ENCODE measurements around the gene PCDH7. TPM values are rescaled to one million over a fixed set of nuclear protein-coding genes. Genes with fewer than 3 reads are reported as not detected.

The PCDH7 gene
- total and polyA plus RNA-seq, 2 donors: 45.3 to 121 TPM

DNA sequence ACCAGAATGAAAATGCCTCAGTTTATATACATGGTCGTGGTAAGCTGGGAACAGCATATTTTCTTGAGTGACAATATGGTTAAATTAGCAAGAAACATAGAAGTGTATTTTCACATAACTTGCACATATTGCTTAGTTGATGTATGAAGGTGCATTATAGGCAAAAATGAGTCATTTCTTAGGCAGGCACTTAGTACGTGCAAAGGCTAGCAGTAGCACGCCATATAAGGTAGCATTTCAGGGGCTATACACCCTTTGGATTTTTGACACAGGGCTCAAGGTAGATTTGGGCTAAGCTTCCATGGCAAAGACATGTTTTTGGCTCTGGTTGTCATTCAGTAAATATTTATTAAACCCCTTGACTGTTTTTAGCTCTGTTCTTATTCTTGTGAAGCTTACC, 33.1 kb downstream of the PCDH7 start:
- WGBS: 46% methylated on average over 3 of the region's 3 CpGs
- Histone ChIP-seq H3K4me3 (ENCODE audit: low read depth, low read length) (no peak overlapping the region), H3K27ac (ENCODE audit: low read depth) (no peak overlapping the region), H3K4me1 (ENCODE audit: insufficient read depth) (peaks cover 1% of the 10 kb centered on the region), H3K36me3 (ENCODE audit: insufficient read depth) (no peaks in the 10 kb centered on the region)
- DNase-seq (ENCODE audit: extremely low spot score): no peak

GRCh38 chr4:30754021-30754420, 33.9 kb downstream of the PCDH7 start:
- WGBS: 91% methylated on average over 3 of the region's 3 CpGs
- no peak for DNase-seq (ENCODE audit: extremely low spot score)
- H3K4me3 ChIP-seq (ENCODE audit: low read depth, low read length): no peak overlapping the region
- H3K36me3 ChIP-seq (ENCODE audit: insufficient read depth): no peaks in the 10 kb centered on the region
- H3K4me1 ChIP-seq (ENCODE audit: insufficient read depth): peaks cover 1% of the 10 kb centered on the region
- no peak overlapping the region for H3K27ac ChIP-seq (ENCODE audit: low read depth)

DNA sequence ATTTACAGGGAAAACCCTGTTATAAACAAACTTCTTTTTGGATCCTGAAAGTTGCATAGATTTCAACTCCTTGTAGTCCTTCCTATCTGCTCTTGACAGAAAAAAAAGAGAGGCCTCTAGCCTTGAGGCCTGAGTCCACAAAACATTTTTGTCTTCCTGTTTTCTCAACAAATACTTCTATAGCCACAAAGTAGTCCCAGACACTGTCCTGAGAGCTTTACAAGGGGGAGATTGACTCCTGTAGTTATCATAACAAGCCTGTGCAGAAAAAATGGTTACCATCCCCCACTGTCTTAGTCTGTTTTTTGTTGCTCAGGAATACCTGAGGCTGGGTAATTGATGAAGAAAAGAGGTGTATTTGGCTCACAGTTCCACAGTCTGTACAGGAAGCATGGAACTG, 35.2 kb downstream of the PCDH7 start:
- no peak for DNase-seq (ENCODE audit: extremely low spot score)
- Histone ChIP-seq H3K4me3 (ENCODE audit: low read depth, low read length) (no peak overlapping the region), H3K27ac (ENCODE audit: low read depth) (no peak overlapping the region), H3K36me3 (ENCODE audit: insufficient read depth) (no peaks in the 10 kb centered on the region), H3K4me1 (ENCODE audit: insufficient read depth) (peaks cover 1% of the 10 kb centered on the region)

GRCh38 chr4:30756553-30756952, 36.4 kb downstream of the PCDH7 start:
- Histone ChIP-seq H3K27ac (ENCODE audit: low read depth) (no peak overlapping the region), H3K36me3 (ENCODE audit: insufficient read depth) (no peaks in the 10 kb centered on the region), H3K4me3 (ENCODE audit: low read depth, low read length) (no peak overlapping the region), H3K4me1 (ENCODE audit: insufficient read depth) (peaks cover 1% of the 10 kb centered on the region)
- 91% methylated on average over 3 of the region's 3 CpGs for WGBS
- no peak for DNase-seq (ENCODE audit: extremely low spot score)

- peaks cover 1% of the 10 kb centered on the region for H3K4me1 ChIP-seq (ENCODE audit: insufficient read depth)
- no peak overlapping the region for H3K27ac ChIP-seq (ENCODE audit: low read depth)
- 83% methylated on average over 6 of the region's 6 CpGs for WGBS
Observed at GRCh38 chr4:30757357-30757756, 37.2 kb downstream of the PCDH7 start.

DNA sequence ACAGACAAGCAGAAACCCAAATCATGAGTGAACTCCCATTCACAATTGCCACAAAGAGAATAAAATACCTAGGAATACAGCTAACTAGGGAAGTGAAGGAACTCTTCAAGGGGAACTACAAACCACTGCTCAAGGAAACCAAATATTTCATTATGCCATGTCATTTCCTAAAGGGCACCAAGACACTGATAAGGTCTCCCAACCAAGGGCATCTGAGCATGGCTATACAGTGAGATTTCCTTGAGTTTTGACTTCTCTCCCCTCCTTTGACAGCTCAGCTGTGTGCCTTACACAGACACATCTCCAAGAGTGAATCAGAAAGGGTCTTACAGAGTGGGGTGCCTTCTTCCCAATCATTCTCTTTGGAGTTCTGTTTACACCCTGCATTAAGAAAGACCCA, 40.4 kb downstream of the PCDH7 start:
- Histone ChIP-seq H3K4me3 (ENCODE audit: low read depth, low read length) (no peak overlapping the region), H3K27ac (ENCODE audit: low read depth) (no peak overlapping the region), H3K36me3 (ENCODE audit: insufficient read depth) (no peaks in the 10 kb centered on the region), H3K4me1 (ENCODE audit: insufficient read depth) (no peaks in the 10 kb centered on the region)
- DNase-seq (ENCODE audit: extremely low spot score): no peak

More at GRCh38 chr4:30757357-30757756, 37.2 kb downstream of the PCDH7 start:
- H3K36me3 ChIP-seq (ENCODE audit: insufficient read depth): no peaks in the 10 kb centered on the region
- no peak for DNase-seq (ENCODE audit: extremely low spot score)
- no peak overlapping the region for H3K4me3 ChIP-seq (ENCODE audit: low read depth, low read length)

GRCh38 chr4:30763321-30763727, 43.2 kb downstream of the PCDH7 start:
- H3K4me1 ChIP-seq (ENCODE audit: insufficient read depth): no peaks in the 10 kb centered on the region
- WGBS: 28% methylated on average over 3 of the region's 3 CpGs
- no peak overlapping the region for H3K4me3 ChIP-seq (ENCODE audit: low read depth, low read length)
- H3K27ac ChIP-seq (ENCODE audit: low read depth): no peak overlapping the region
- no peak for DNase-seq (ENCODE audit: extremely low spot score)
- H3K36me3 ChIP-seq (ENCODE audit: insufficient read depth): no peaks in the 10 kb centered on the region

- no peaks in the 10 kb centered on the region for H3K4me1 ChIP-seq (ENCODE audit: insufficient read depth)
- no peak overlapping the region for H3K27ac ChIP-seq (ENCODE audit: low read depth)
- 91% methylated on average over 4 of the region's 4 CpGs for WGBS
- DNase-seq (ENCODE audit: extremely low spot score): no peak
- no peaks in the 10 kb centered on the region for H3K36me3 ChIP-seq (ENCODE audit: insufficient read depth)
- no peak overlapping the region for H3K4me3 ChIP-seq (ENCODE audit: low read depth, low read length)
Observed at GRCh38 chr4:30765022-30765421, 44.9 kb downstream of the PCDH7 start.

DNA sequence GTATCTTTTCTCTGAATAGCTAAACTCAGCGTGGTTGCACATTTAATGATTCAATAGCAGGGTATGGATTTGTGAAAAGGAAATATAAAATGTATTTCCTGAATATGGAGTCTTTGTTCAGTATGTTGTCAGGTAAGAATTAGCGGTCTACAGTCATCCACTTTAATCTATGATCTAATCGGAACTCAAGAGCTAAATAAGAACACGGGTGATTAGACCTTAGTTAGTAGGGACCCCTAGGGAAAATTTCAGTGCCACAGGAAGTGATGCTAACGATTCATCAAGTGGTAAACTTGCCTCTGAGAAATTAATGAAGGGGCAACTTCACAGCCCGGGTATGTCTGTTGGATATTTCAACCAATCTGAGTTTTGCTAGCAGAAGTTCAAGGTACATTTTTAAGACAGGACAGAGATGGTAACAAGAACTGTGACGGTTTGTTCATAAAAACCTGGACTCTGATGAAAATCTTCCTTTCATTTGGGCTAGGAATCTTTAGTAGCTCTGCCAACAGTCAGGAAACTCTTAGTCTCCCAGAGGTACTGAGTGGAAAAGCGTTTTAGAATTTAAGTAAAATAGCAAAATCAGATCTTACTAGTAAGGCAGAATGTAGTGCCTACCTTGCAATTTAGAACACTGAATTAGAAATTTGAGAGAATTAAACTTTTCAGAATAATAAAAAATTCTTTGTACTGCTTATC, 47.1 kb downstream of the PCDH7 start:
- Histone ChIP-seq H3K27ac (ENCODE audit: low read depth) (no peak overlapping the region), H3K4me1 (ENCODE audit: insufficient read depth) (no peaks in the 10 kb centered on the region), H3K4me3 (ENCODE audit: low read depth, low read length) (no peak overlapping the region), H3K36me3 (ENCODE audit: insufficient read depth) (no peaks in the 10 kb centered on the region)
- WGBS: 81% methylated on average over 8 of the region's 8 CpGs
- DNase-seq (ENCODE audit: extremely low spot score): no peak

- H3K4me3 ChIP-seq (ENCODE audit: low read depth, low read length): no peak overlapping the region
- no peaks in the 10 kb centered on the region for H3K4me1 ChIP-seq (ENCODE audit: insufficient read depth)
- WGBS: 54% methylated on average over 2 of the region's 2 CpGs
- DNase-seq (ENCODE audit: extremely low spot score): no peak
- no peak overlapping the region for H3K27ac ChIP-seq (ENCODE audit: low read depth)
- H3K36me3 ChIP-seq (ENCODE audit: insufficient read depth): no peaks in the 10 kb centered on the region
Observed at GRCh38 chr4:30768277-30768676, 48.1 kb downstream of the PCDH7 start.

GRCh38 chr4:30769093-30769492, 48.9 kb downstream of the PCDH7 start:
- Histone ChIP-seq H3K4me1 (ENCODE audit: insufficient read depth) (no peaks in the 10 kb centered on the region), H3K27ac (ENCODE audit: low read depth) (no peak overlapping the region), H3K4me3 (ENCODE audit: low read depth, low read length) (no peak overlapping the region), H3K36me3 (ENCODE audit: insufficient read depth) (no peaks in the 10 kb centered on the region)
- WGBS: 89% methylated on average over 6 of the region's 6 CpGs
- DNase-seq (ENCODE audit: extremely low spot score): no peak

GRCh38 chr4:30770049-30770549, 49.9 kb downstream of the PCDH7 start:
- no peaks in the 10 kb centered on the region for H3K36me3 ChIP-seq (ENCODE audit: insufficient read depth)
- no peak overlapping the region for H3K27ac ChIP-seq (ENCODE audit: low read depth)
- peak; percentile 31 for DNase-seq (ENCODE audit: extremely low spot score)
- H3K4me3 ChIP-seq (ENCODE audit: low read depth, low read length): no peak overlapping the region
- no peaks in the 10 kb centered on the region for H3K4me1 ChIP-seq (ENCODE audit: insufficient read depth)
- 51% methylated on average over 2 of the region's 2 CpGs for WGBS

GRCh38 chr4:30770812-30771211, 50.6 kb downstream of the PCDH7 start:
- Histone ChIP-seq H3K4me3 (ENCODE audit: low read depth, low read length) (no peak overlapping the region), H3K36me3 (ENCODE audit: insufficient read depth) (no peaks in the 10 kb centered on the region), H3K4me1 (ENCODE audit: insufficient read depth) (no peaks in the 10 kb centered on the region), H3K27ac (ENCODE audit: low read depth) (no peak overlapping the region)
- DNase-seq (ENCODE audit: extremely low spot score): no peak
- WGBS: 67% methylated on average over 2 of the region's 2 CpGs

- Histone ChIP-seq H3K4me1 (ENCODE audit: insufficient read depth) (no peaks in the 10 kb centered on the region), H3K36me3 (ENCODE audit: insufficient read depth) (no peaks in the 10 kb centered on the region), H3K4me3 (ENCODE audit: low read depth, low read length) (no peak overlapping the region), H3K27ac (ENCODE audit: low read depth) (no peak overlapping the region)
- no peak for DNase-seq (ENCODE audit: extremely low spot score)
- WGBS: 69% methylated on average over 3 of the region's 3 CpGs
Observed at GRCh38 chr4:30776451-30776850, 56.3 kb downstream of the PCDH7 start.

Data from urinary bladder (tissue), 4 donors.